ENCODE data around the gene ERMARD.
A peak's percentile ranks its signal among the peaks of the same experiment; 100 is the strongest.

Gene ERMARD

DNA sequence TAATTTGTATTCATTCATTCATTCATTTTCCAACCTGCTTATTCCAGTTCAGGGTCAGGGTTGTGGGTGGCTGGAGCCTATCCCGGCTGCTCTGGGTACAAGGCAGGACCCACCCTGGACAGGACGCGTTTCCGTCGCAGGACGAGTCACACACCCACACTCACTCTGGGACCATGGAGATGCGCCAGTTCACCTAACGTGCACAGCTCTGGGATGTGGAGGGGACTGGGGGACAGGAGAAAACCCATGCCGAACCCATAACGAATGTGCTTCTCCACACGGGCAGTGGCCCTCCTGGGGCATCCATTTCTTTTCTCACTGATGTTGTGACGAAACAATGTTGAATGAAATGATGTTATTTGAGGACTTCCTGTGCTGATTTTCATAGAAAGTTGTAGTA is 26.5 kb downstream of the ERMARD start:
- Histone ChIP-seq H3K4me2 (no peak overlapping the region), H3K27ac (no peak overlapping the region), H3K27me3 (no peaks in the 10 kb centered on the region), H3K9ac (no peak overlapping the region), H3K4me1 (peaks cover 0 to 5% (median 0%) of the 10 kb centered on the region in 10 experiments; a peak in 2 of 20 replicates), H3K36me3 (peaks cover 38 to 82% (median 60%) of the 10 kb centered on the region in 11 experiments), H3K9me3 (replicated peaks in 1 of 11) (peaks cover 4 to 13% (median 10%) of the 10 kb centered on the region in 11 experiments; a peak in 16 of 22 replicates), H3K4me3 (no peak overlapping the region), H4K20me1 (peaks cover 0 to 6% (median 0%) of the 10 kb centered on the region in 11 experiments; a peak in 2 of 22 replicates)
- TF ChIP-seq Cebpa-rat (IDR thresholded peaks at IDR 0.05) = no peak

DNA sequence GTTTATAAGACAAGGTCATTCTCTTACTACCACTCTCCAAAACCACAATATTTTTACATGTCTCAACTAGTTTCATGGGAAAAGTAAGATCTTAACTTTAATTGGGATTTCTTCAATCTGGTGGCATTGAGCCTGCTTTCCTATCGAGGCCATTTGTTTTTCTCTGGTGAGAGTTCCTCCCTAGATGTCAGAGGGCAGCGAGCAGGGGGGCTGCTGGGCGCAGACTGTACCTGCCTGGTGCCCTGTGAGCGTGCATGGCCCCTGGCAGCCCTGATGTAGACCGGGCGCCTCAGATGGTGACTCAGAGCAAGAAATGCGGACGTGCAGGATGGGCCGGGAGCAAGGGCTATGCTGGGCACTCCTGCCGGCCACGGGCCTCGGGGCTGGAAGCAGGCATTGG is 27.2 kb downstream of the ERMARD start:
- Histone ChIP-seq H3K27ac (no peak overlapping the region), H4K20me1 (peaks cover 0 to 6% (median 0%) of the 10 kb centered on the region in 11 experiments; a peak in 2 of 22 replicates), H3K9me3 (replicated peaks in 1 of 11) (peaks cover 6 to 16% (median 11%) of the 10 kb centered on the region in 11 experiments; a peak in 16 of 22 replicates), H3K4me2 (no peak overlapping the region), H3K9ac (no peak overlapping the region), H3K4me3 (no peak overlapping the region), H3K27me3 (no peaks in the 10 kb centered on the region), H3K4me1 (peaks cover 0 to 5% (median 0%) of the 10 kb centered on the region in 10 experiments; a peak in 2 of 20 replicates), H3K36me3 (peaks cover 40 to 82% (median 63%) of the 10 kb centered on the region in 11 experiments)
- no peak for TF ChIP-seq Cebpa-rat (IDR thresholded peaks at IDR 0.05)

DNA sequence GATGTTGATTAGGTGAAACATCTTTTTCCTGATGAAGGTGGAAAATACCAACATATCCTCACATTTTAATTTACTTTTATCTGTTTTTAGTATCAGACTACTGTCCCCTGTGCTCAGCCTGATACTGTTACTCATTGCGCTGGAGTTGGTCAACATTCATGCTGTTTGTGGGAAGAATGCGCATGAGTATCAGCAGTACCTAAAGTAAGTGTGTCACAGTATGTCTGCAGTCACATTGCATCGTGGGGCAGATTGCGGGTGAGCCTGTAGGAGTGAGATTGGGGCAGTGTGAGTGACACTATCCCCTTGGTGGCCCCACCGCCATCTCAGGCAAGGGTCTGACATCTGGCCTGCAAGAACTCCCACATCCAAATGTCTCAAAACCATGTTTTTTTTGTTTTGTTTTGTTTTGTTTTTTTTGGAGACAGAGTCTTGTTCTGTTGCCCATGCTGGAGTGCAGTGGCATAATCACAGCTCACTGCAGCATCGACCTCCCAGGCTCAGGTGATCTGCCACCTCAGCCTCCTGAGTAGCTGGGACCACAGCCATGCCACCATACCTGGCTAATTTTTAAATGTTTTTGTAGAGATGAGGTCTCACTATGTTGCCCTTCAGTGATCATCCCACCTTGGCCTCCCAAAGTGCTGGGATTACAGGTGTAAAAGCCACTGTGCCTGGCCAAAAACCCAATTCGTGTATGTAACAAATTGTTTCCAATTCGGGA is 27.8 kb downstream of the ERMARD start:
- TF ChIP-seq Cebpa-rat (IDR thresholded peaks at IDR 0.05) = no peak
- H3K4me1 ChIP-seq = peaks cover 0 to 5% (median 0%) of the 10 kb centered on the region in 10 experiments; a peak in 2 of 20 replicates
- no peak overlapping the region for H3K27ac ChIP-seq
- no peaks in the 10 kb centered on the region for H3K27me3 ChIP-seq
- peaks cover 0 to 6% (median 0%) of the 10 kb centered on the region in 11 experiments; a peak in 2 of 22 replicates for H4K20me1 ChIP-seq
- H3K4me3 ChIP-seq = no peak overlapping the region
- H3K9me3 ChIP-seq (replicated peaks in 1 of 11) = peaks cover 6 to 16% (median 11%) of the 10 kb centered on the region in 11 experiments; a peak in 16 of 22 replicates
- no peak overlapping the region for H3K4me2 ChIP-seq
- H3K9ac ChIP-seq = no peak overlapping the region
- H3K36me3 ChIP-seq = peaks cover 40 to 77% (median 64%) of the 10 kb centered on the region in 11 experiments

DNA sequence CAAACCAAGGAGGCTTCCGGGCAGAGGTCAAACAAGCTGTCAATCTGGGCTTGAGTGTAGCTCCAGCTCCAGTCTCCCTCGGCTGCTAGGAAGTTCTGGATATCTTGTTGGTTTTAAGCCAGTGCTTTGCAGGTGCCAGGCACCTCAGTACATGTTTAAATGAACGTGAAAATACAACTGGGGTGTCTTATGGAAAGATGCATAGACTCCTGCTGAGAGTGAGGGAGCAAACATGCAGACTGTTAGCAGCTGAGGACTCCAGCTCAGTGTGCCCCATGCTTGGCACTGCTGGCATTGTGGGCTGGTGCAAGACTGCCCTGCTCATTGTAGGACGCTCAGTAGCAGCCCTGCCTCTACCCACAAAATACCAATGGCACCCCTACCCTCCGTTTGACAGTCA is 28.5 kb downstream of the ERMARD start:
- Histone ChIP-seq H3K4me3 (no peak overlapping the region), H3K4me2 (no peak overlapping the region), H3K9me3 (replicated peaks in 1 of 11) (peaks cover 6 to 16% (median 11%) of the 10 kb centered on the region in 11 experiments; a peak in 16 of 22 replicates), H3K9ac (no peak overlapping the region), H3K27ac (no peak overlapping the region), H4K20me1 (no peaks in the 10 kb centered on the region; a peak in 2 of 22 replicates), H3K36me3 (peaks cover 40 to 75% (median 59%) of the 10 kb centered on the region in 11 experiments), H3K4me1 (peaks cover 0 to 5% (median 0%) of the 10 kb centered on the region in 10 experiments; a peak in 2 of 20 replicates), H3K27me3 (no peaks in the 10 kb centered on the region)
- no peak for TF ChIP-seq Cebpa-rat (IDR thresholded peaks at IDR 0.05)

DNA sequence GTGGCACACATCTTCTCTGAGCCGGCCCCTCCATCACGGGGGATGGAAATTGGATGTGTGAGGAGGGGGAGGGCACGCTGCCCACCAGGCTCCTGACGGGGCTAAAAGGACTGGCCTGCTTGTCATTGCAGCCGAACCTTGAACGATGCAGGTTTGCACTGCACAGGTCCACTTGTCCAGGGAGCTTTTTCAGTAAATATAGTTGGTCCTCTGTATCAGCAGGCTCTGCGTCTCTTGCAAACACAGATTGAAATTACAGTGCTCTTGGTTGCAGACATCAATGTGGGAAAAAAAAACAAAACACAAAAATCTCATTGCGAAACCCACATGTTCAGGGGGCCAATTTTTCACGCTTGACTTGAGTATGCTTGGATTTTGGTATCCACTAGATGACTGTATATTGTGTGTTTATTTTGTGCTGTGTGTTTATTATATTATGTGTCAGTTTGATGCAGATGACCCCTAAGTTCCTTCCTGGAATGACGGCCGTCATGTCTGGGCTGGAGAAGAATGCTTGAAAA is 29.2 kb downstream of the ERMARD start:
- H3K9ac ChIP-seq = no peak overlapping the region
- H3K9me3 ChIP-seq (replicated peaks in 1 of 11) = peaks cover 6 to 16% (median 11%) of the 10 kb centered on the region in 11 experiments; a peak in 16 of 22 replicates
- H3K27me3 ChIP-seq = no peaks in the 10 kb centered on the region
- H3K4me2 ChIP-seq = peak overlapping the region in 1 of 11 experiments; percentile 14; a peak in 2 of 22 replicates
- no peak overlapping the region for H3K27ac ChIP-seq
- TF ChIP-seq Cebpa-rat (IDR thresholded peaks at IDR 0.05) = peak in 2 of 11 experiments; percentile 25 to 64; a peak in 3 of 22 replicates
- peaks cover 39 to 72% (median 55%) of the 10 kb centered on the region in 11 experiments for H3K36me3 ChIP-seq
- H3K4me3 ChIP-seq = no peak overlapping the region
- no peaks in the 10 kb centered on the region; a peak in 2 of 22 replicates for H4K20me1 ChIP-seq
- peaks cover 0 to 5% (median 0%) of the 10 kb centered on the region in 10 experiments; a peak in 2 of 20 replicates for H3K4me1 ChIP-seq

DNA sequence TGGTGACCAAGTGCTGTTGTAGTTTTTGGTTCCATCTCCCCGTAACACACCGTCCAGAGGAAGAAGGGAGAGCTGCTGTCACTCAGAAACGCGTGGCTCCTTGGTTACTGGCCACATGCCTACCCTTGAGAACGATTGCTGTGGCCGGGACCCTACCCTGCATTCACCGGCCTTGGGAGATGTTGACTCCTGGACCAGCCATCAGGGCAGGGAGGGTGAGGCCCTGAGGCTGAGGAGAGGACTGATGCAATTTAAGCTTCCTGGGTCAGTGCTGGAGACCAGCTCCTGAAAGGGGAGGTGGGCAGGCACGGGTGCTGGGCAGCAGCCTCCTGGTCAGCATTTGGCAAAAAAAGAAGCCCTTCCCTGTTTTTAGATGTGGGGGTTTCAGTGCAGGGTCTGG is 31.5 kb downstream of the ERMARD start:
- Histone ChIP-seq H3K9me3 (replicated peaks in 1 of 11) (peaks cover 6 to 16% (median 11%) of the 10 kb centered on the region in 11 experiments; a peak in 16 of 22 replicates), H3K4me1 (peaks cover 0 to 5% (median 0%) of the 10 kb centered on the region in 10 experiments; a peak in 2 of 20 replicates), H3K27ac (no peak overlapping the region), H3K4me3 (no peak overlapping the region), H4K20me1 (peaks cover 0 to 5% (median 0%) of the 10 kb centered on the region in 11 experiments; a peak in 2 of 22 replicates), H3K4me2 (no peak overlapping the region), H3K36me3 (peaks cover 22 to 51% (median 40%) of the 10 kb centered on the region in 11 experiments; a peak in 21 of 22 replicates), H3K9ac (no peak overlapping the region), H3K27me3 (no peaks in the 10 kb centered on the region)
- TF ChIP-seq Cebpa-rat (IDR thresholded peaks at IDR 0.05) = no peak

DNA sequence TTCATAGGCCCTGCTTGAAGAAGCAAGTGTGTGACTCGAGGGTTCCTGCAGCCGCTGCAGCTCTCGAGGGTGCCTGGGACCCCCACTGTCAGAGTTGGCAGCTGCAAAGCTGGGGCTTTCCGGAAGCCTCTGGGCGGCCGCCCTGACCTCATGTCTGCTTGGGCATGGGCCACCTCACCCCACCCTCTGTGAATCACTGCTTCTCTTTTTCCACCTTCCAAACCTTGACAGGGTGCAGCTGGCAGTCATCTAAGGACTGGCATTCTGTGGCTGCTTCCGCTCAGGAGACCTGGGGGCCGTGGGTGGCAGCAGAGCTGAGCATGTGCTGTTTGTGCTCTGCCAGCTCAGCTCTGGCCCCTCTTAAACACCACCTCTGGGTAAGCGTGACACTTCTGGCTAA is 32.0 kb downstream of the ERMARD start:
- peaks cover 22 to 49% (median 40%) of the 10 kb centered on the region in 11 experiments; a peak in 21 of 22 replicates for H3K36me3 ChIP-seq
- peaks cover 0 to 5% (median 0%) of the 10 kb centered on the region in 10 experiments; a peak in 2 of 20 replicates for H3K4me1 ChIP-seq
- no peak overlapping the region for H3K27ac ChIP-seq
- H3K9me3 ChIP-seq (replicated peaks in 1 of 11) = peaks cover 6 to 16% (median 11%) of the 10 kb centered on the region in 11 experiments; a peak in 16 of 22 replicates
- H4K20me1 ChIP-seq = peaks cover 0 to 5% (median 0%) of the 10 kb centered on the region in 11 experiments; a peak in 2 of 22 replicates
- H3K4me3 ChIP-seq = no peak overlapping the region
- H3K9ac ChIP-seq = no peak overlapping the region
- H3K4me2 ChIP-seq = no peak overlapping the region
- TF ChIP-seq Cebpa-rat (IDR thresholded peaks at IDR 0.05) = no peak
- no peaks in the 10 kb centered on the region for H3K27me3 ChIP-seq

DNA sequence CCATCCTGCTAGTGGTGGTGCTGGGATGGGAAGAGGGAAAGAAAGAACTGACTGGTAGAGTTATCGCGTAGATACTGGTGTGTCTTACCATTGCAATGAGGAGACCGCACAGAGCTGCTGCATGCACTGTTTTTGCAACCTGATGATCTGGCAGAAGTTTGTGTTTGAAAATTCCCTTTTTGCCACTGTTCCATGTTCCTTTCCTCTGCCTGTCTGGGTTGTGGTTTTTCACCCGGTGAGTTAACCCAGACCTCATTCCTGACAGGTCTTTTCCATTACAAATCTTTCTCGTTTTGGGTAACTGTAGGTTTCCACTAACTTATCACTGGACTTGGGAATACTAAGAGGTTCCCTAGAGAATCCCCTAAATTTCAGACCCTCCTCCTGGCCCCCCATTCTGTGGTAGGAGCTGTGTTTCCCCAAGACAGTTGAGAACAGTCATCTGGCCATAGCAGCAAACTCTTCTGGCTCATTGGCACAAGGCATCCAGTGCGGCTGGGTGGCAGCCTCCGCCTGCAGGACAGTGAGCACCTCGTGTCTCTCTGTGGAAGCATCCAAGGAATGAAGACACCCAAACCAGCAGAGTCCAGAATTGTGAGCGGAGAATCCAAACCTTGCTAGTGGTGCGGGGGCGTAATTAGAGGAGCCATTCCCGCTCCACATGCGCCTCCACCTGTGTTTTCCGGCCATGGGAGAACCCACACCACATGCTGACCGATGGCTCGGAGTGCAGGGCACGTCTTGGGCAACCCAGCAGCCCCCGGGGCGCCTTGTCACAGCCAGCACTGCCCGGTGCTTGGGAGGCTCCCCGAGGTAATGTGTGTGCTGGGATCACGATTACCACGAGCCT is 32.8 kb downstream of the ERMARD start:
- no peak for TF ChIP-seq Cebpa-rat (IDR thresholded peaks at IDR 0.05)
- peaks cover 0 to 5% (median 0%) of the 10 kb centered on the region in 10 experiments; a peak in 2 of 20 replicates for H3K4me1 ChIP-seq
- H3K9ac ChIP-seq = no peak overlapping the region
- H3K27me3 ChIP-seq = peaks cover 2 to 5% (median 4%) of the 10 kb centered on the region in 11 experiments
- peaks cover 6 to 16% (median 11%) of the 10 kb centered on the region in 11 experiments; a peak in 16 of 22 replicates for H3K9me3 ChIP-seq (replicated peaks in 1 of 11)
- no peak overlapping the region for H3K4me3 ChIP-seq
- no peak overlapping the region for H3K27ac ChIP-seq
- H4K20me1 ChIP-seq = peaks cover 0 to 8% (median 0%) of the 10 kb centered on the region in 11 experiments; a peak in 6 of 22 replicates
- no peak overlapping the region for H3K4me2 ChIP-seq
- peaks cover 16 to 41% (median 33%) of the 10 kb centered on the region in 11 experiments; a peak in 21 of 22 replicates for H3K36me3 ChIP-seq
